GM18873 (cell line): ENCODE measurements around the gene STX1A.
"Not testable (repeated sequence)": the region's sequence is repeated elsewhere in the genome, so short reads cannot be mapped to it uniquely, and the experiment has no call there.

Source experiments
- ATAC-seq: cut with Tn5 transposase; IDR thresholded peaks from one replicate; pipeline ENCODE4 v1.9.1; 2021; ENCODE audit warnings: mild to moderate bottlenecking, moderate library complexity, moderate number of reproducible peaks; ENCODE audit not compliant: unreplicated experiment, low FRiP score

Gene STX1A

GRCh38 chr7:73737491-73738219, 18.2 kb upstream of the STX1A start:
- no peak for ATAC-seq

DNA sequence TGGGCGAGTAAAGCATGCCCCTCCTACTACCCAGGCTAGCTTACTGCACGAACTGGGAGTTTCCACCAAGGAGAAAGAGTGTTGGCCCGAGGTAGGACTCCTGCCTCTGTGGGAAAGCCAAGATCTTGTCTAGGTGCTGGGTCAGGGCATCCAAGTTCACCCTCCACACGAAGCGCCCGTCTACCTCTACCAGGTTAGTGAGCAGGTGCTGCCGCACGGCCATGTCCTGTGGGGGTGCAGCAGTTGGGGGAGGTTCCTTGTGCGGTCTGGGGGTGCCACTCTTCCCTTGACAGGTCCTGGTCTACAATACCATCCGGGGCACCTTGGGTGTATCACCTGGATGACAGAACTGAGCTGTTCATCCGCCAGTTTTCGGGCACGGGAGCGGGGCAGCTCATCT, 17.4 kb upstream of the STX1A start:
- no peak for ATAC-seq

DNA sequence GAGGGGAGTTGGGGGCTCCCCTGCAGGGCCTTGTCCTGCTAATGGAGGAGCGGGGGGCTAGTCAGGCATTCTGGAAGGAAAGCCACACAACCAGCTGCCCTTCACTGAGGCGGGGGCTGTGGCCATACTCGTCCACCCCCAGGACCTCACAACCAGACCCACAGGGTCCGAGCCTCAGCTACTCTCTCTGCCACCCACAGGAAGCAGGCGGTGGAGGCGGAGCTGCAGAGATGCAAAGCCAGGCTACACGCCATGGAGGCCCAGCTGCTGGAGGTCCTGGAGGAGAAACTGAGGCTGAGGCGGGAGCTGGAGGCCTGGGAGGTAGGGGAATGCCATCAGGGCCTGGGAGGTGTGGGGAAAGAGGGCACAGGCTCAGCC, 16.0 kb upstream of the STX1A start:
- no peak for ATAC-seq

DNA sequence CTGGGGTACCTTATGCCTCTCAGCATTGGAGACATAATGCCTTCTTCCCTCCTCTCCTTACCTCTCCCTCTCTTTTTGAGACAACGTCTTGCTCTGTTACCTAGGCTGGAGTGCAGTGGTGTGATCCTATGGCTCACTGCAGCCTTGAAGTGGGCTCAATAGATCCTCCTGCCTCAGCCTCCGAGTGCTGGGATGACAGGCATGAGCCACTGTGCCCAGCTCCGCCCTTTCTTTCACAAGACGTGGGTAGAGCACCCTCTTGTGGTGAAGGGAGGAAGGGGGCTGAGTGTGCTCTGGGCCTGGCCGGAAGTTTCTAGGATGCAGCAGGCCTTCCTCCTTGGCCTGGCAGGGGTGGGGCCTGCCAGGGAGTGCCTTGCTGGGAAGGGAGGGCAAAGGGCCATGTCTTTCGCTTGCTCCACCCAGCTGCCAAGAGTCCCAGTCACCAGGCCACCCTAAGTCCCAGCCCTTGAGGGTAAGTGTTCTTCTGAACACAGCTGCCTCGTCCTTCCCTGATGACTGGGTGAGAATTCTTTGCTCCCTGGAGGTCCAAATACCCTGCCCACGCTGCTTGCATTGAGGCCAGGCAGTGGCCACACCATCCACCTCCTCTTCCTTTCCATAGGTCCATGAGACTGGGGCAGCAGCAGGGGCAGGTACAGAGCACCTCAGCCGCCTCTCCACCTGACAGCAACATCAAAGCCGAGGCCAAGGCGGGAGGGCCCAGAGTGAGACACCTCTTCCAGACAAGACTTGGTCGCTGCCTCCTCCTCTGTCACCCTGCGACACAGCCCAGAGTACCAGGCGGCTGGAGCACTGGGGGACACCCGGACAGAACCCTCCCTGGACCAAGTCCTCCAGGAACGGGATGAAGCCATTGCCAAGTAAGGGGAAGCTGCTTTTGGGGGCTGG, 15.4 kb upstream of the STX1A start:
- peak; percentile 33 for ATAC-seq

DNA sequence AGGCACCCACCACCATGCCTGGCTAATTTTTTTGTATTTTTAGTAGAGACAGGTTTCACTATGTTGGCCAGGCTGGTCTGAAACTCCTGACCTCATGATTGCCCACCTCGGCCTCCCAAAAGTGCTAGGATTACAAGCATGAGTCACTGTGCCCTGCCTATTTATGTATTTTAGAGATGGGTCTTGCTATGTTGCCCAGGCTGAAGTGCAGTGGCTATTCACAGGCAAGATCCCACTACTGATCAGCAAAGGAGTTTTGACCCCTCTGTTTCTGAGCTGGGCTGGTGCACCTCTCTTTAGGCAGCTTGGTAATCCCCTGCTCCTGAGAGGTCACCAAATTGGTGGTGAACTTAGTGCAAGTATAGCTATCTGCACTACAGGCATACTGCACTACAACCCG, 12.9 kb upstream of the STX1A start:
- ATAC-seq: no peak

DNA sequence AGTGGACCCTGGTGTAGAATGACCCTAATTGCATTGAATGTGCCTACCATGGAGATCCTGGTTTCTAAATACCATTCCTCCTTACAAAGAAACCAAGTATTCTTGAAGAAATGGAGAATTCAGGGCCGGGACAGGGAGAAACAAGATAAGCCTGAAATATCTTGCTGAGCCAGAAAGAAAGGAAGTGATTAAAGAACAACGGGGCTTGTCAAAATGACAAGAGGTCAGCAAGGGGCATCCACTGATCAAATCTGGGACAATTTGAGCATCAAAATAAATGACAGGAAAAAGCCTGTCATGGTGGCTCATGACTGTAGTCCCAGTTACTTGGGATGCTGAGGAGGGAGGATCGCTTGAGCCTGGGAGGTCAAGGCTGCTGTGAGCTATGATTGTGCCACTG, 11.0 kb upstream of the STX1A start:
- no peak for ATAC-seq

- no peak for ATAC-seq
Measured at GRCh38 chr7:73728551-73728950, 9.1 kb upstream of the STX1A start.

DNA sequence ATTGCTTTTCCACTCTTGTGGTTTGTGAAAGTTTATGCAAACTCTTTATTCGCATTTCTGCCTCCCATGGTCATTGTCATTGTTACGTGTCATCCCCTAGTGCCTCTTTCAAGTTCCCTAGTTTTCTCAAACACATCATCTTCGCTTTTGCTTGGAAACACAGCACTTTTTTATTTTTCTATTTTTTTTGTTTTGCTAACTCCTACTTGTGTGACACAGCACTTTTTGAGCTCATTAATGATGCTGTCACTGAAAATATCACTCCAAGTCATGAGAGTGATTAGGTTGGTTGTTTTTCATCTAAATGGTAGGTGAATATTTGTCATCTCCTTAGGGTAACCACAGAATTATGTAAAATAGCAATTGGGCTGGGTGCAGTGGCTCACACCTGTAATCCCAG, 8.5 kb upstream of the STX1A start:
- ATAC-seq: no peak

DNA sequence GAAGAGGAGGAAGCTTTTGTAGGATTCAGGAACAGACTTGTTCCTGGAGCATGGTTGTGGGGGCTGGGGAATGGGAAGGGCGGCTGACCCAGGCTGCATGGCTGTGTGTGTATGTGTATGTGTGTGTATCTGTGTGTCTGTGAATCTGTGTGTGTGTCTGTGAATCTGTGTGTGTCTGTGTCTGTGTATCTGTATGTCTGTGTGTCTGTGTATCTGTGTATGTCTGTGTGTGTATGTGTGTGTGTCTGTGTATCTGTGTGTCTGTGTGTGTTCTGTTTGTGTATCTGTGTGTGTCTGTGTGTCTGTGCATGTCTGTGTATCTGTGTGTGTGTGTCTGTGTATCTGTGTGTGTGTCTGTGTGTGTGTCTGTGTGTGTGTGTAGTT, 6.6 kb upstream of the STX1A start:
- no peak for ATAC-seq

DNA sequence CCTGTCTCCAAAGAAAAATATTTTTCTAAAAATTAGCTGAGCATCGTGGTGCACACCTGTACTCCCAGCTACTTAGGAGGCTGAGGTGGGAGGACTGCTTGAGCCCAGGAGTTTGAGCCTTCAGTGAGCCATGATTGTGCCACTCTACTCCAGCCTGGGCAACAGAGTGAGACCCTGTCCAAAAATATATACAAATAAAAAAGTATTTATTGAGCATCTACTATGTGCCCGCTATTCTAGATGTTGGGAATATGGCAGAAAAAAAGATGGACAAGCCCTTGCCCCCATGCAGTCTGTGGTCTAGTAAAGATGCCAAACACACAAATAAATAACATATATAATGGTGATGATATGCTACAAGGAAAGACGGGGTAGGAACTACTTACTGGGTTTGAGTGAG, 4.3 kb upstream of the STX1A start:
- no peak for ATAC-seq

- no peak for ATAC-seq
Measured at GRCh38 chr7:73722785-73723184, 3.3 kb upstream of the STX1A start.

GRCh38 chr7:73722182-73722581, 2.7 kb upstream of the STX1A start:
- ATAC-seq: not testable (repeated sequence)

- ATAC-seq: no peak
Measured at GRCh38 chr7:73721377-73721817, 1.9 kb upstream of the STX1A start.

DNA sequence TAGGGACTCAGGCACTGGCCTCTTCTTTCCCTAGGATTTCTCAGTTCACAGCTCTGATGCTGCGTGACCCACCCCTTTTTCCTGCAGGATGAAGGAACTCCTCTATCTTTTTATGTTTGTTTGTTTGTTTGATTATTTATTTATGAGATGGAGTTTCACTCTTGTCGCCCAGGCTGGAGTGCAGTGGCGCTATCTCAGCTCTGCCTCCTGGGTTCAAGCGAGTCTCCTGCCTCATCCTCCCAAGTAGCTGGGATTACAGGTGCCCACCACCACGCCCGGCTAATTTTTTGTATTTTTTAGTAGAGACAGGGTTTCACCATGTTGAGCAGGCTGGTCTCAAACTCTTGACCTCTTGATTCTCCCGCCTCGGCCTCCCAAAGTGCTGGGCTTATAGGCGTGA, 974 bp upstream of the STX1A start:
- ATAC-seq: not testable (repeated sequence)

GRCh38 chr7:73719806-73720169, 319 bp upstream of the STX1A start:
- no peak for ATAC-seq

DNA sequence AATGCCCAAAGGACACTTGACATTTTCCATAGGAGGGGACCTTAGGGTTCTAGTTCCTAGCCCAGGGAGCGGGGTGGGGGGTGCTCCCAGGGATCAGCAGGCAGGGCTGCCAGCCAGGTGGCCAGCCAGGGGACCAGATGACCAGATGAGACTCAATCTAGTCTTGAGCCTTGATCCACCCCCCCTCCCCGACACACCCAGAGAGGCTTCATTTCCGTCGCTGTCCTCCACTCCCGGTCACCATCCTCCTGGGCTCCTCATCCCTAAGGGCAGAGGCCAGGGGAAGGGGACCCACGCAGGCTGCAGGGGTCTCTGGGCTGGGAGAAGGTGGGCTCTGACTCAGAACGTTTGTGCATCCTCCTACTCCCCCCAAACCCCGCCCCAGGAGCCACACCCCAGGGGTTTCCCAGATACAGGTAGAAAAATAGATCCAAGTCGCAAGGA, 1.0 kb downstream of the STX1A start:
- no peak for ATAC-seq

- no peak for ATAC-seq
Measured at GRCh38 chr7:73717991-73718405, 1.5 kb downstream of the STX1A start.

DNA sequence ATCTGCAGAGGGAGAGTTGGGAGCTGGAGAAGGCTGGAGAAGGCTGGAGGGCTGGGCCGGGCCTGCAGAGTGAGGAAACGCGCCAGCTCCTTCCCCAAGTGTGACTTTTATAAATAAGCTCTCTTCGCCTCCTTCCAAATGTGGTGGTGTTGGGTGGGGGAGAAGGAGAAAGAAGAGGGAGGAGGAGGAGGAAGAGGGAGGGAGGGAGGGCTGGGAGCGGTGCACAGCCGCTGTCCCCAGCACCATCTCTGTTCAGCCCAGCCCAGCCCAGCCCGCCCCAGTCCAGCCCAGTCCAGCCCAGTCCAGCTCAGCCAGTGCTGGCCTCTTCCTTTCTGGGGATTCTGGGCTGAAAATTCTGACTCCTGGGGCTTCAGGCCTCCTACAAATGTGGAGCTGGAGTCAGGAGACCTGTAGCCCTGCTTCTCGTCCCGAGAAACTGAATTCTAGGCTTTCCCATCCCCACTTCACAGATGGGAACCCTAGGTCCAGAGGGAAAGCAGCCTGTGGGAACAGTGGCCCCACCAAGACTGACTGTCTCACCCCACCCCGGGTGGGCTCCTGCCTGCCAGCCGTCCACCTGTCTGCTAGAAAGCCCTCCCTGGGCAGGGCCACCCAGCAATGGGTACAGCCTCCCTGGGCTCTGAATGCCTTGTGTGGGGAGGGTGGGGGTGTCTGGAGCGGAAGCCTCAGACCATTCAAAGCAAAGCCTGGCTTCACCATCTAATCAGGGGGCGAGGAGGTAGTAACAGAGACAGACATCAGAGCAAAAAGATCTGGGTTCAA, 2.3 kb downstream of the STX1A start:
- ATAC-seq: no peak

GRCh38 chr7:73716318-73716890, 3.1 kb downstream of the STX1A start:
- ATAC-seq: no peak

- ATAC-seq: no peak
Measured at GRCh38 chr7:73715648-73716317, 3.7 kb downstream of the STX1A start.
